Measurements from ENCODE around the gene RTN4RL2. TPM values are rescaled to one million over a fixed set of nuclear protein-coding genes. Genes with fewer than 3 reads are reported as not detected.

The RTN4RL2 gene
- total RNA-seq, 4 donors from 2014 or later: 0.48 TPM; not detected in 3

DNA sequence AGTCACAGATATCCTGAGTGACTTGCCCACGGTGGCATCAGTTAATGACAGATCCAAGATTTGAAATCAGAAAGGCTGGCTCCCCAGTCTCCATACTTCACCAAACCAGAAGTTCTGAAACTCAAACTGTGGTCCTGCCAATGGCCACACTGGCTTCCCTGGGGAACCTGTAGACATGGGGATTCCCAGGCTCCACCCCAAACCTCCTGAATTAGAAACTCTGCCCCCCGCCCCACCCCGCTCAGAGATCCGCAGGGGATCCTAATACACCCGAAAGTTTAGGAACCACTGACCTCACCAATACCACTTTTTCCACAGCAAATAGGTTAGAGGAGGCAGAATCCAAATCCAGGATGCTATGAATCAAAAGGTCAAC, 15.3 kb downstream of the RTN4RL2 start:
- TF ChIP-seq, protein P1, sequence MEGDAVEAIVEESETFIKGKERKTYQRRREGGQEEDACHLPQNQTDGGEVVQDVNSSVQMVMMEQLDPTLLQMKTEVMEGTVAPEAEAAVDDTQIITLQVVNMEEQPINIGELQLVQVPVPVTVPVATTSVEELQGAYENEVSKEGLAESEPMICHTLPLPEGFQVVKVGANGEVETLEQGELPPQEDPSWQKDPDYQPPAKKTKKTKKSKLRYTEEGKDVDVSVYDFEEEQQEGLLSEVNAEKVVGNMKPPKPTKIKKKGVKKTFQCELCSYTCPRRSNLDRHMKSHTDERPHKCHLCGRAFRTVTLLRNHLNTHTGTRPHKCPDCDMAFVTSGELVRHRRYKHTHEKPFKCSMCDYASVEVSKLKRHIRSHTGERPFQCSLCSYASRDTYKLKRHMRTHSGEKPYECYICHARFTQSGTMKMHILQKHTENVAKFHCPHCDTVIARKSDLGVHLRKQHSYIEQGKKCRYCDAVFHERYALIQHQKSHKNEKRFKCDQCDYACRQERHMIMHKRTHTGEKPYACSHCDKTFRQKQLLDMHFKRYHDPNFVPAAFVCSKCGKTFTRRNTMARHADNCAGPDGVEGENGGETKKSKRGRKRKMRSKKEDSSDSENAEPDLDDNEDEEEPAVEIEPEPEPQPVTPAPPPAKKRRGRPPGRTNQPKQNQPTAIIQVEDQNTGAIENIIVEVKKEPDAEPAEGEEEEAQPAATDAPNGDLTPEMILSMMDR (IDR thresholded peaks at IDR 0.05): no peak
- TF ChIP-seq POLR2AphosphoS5 (IDR thresholded peaks at IDR 0.05) (no peak), POLR2A (IDR thresholded peaks at IDR 0.05) (no peak), EP300 (IDR thresholded peaks at IDR 0.05; ENCODE audit: low read depth) (no peak)
- peak overlapping the region in 1 of 4 donors; percentile 54 for H3K4me3 ChIP-seq
- in situ Hi-C loops (cut with MboI; ENCODE audit: low pct_ligation_motif_present in 1 of 4, low pct_unique_long_range_greater_than_20kb in 1 of 4, low sequenced_read_pairs in 3 of 4): loop anchor here in 2 of 4 donors (25.0 kb wide), 1 partner anchor 138 kb away; the partner anchor contains the start of genes P2RX3 (in 2 of the 2) and SSRP1 (in 2 of the 2)
- H3K4me1 ChIP-seq: peaks cover 11 to 27% (median 19%) of the 10 kb centered on the region in 4 donors
- H3K27me3 ChIP-seq: peaks cover 25% of the 10 kb centered on the region
- no peak overlapping the region for H3K27ac ChIP-seq
- no peaks in the 10 kb centered on the region for H3K36me3 ChIP-seq
- no peak for DNase-seq
- intact Hi-C loops (cut with DNase I; ENCODE audit: low total_unique reads): no loop called here
- no peaks in the 10 kb centered on the region for H3K9me3 ChIP-seq
- 57 to 70% methylated on average over 1 to 5 of the region's 5 CpGs for WGBS, 2 donors (ENCODE audit: low coverage in 1 of 2)

DNA sequence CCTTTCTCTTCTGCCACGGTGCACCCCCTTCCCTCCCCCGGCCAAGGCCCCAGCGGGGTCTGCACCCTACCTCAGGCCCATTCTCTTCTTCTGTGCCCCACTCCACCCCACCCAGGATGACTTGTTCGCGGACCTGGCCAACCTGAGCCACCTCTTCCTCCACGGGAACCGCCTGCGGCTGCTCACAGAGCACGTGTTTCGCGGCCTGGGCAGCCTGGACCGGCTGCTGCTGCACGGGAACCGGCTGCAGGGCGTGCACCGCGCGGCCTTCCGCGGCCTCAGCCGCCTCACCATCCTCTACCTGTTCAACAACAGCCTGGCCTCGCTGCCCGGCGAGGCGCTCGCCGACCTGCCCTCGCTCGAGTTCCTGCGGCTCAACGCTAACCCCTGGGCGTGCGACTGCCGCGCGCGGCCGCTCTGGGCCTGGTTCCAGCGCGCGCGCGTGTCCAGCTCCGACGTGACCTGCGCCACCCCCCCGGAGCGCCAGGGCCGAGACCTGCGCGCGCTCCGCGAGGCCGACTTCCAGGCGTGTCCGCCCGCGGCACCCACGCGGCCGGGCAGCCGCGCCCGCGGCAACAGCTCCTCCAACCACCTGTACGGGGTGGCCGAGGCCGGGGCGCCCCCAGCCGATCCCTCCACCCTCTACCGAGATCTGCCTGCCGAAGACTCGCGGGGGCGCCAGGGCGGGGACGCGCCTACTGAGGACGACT, 15.9 kb downstream of the RTN4RL2 start:
- WGBS, 2 donors (ENCODE audit: low coverage in 1 of 2): 4% methylated on average over 23 of the region's 80 CpGs; no CpG with 5 or more reads in 1 of the 2 donors
- in situ Hi-C loops (cut with MboI; ENCODE audit: low pct_ligation_motif_present in 1 of 4, low pct_unique_long_range_greater_than_20kb in 1 of 4, low sequenced_read_pairs in 3 of 4) (loop anchor here in 2 of 4 donors (25.0 kb wide), 1 partner anchor 139 kb away; the partner anchor contains the start of genes P2RX3 (in 2 of the 2) and SSRP1 (in 2 of the 2)), intact Hi-C loops (cut with DNase I; ENCODE audit: low total_unique reads) (no loop called here)
- Histone ChIP-seq H3K4me3 (peak overlapping the region; percentile 30 to 54 (median 38)), H3K9me3 (no peaks in the 10 kb centered on the region), H3K4me1 (peaks cover 11 to 27% (median 19%) of the 10 kb centered on the region in 4 donors), H3K36me3 (no peaks in the 10 kb centered on the region), H3K27me3 (peaks cover 25% of the 10 kb centered on the region), H3K27ac (peak overlapping the region in 1 of 4 donors; percentile 63)
- TF ChIP-seq POLR2A (IDR thresholded peaks at IDR 0.05) (no peak), EP300 (IDR thresholded peaks at IDR 0.05; ENCODE audit: low read depth) (no peak)
- peak; percentile 50 for DNase-seq

DNA sequence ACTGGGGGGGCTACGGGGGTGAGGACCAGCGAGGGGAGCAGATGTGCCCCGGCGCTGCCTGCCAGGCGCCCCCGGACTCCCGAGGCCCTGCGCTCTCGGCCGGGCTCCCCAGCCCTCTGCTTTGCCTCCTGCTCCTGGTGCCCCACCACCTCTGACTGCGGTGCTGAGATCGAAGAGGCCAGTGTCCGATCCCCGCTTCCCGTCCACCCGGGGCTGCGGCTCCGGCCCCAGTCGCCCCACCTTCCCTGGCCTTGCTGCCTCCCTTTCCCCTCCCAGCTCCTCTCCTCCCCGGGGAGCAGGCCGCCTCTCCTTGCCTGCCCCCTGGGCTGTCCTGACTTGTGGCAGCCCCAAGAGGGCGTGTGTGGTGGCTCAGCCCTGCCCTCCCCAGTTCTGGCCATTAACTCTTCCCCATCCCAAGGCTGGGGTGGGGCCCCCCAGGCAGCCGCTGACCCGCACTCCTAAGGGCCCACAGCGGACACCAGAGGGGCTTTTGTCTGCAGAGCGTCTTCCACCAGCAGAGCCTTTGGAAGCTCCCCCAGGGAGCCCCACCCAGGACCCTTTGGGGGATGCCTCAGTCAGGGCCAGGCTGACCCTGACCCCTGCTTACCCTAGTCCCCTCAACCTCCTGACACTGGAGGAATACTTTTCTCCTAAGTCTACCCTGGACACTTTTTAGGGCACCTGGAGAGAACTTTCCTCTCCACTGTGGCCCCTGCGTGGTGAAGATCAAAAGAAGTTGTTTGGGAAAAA, 16.6 kb downstream of the RTN4RL2 start:
- peaks cover 11 to 27% (median 19%) of the 10 kb centered on the region in 4 donors for H3K4me1 ChIP-seq
- WGBS, 2 donors (ENCODE audit: low coverage in 1 of 2): 15 to 67% methylated on average over 1 to 17 of the region's 27 CpGs
- TF ChIP-seq POLR2AphosphoS5 (IDR thresholded peaks at IDR 0.05): no peak
- TF ChIP-seq EP300 (IDR thresholded peaks at IDR 0.05; ENCODE audit: low read depth): no peak
- TF ChIP-seq POLR2A (IDR thresholded peaks at IDR 0.05): peak; percentile 30
- TF ChIP-seq, protein P1 (IDR thresholded peaks at IDR 0.05): peak; percentile 38 to 48 (median 41)
- peak; percentile 59 for DNase-seq
- H3K9me3 ChIP-seq: no peaks in the 10 kb centered on the region
- peaks cover 29% of the 10 kb centered on the region for H3K27me3 ChIP-seq
- no peaks in the 10 kb centered on the region for H3K36me3 ChIP-seq
- peak overlapping the region in 1 of 4 donors; percentile 63 for H3K27ac ChIP-seq
- in situ Hi-C loops (cut with MboI; ENCODE audit: low pct_ligation_motif_present in 1 of 4, low pct_unique_long_range_greater_than_20kb in 1 of 4, low sequenced_read_pairs in 3 of 4) (loop anchor here in 2 of 4 donors (25.0 kb wide), 1 partner anchor 140 kb away; the partner anchor contains the start of genes P2RX3 (in 2 of the 2) and SSRP1 (in 2 of the 2)), intact Hi-C loops (cut with DNase I; ENCODE audit: low total_unique reads) (no loop called here)
- peak overlapping the region; percentile 30 to 54 (median 38) for H3K4me3 ChIP-seq

DNA sequence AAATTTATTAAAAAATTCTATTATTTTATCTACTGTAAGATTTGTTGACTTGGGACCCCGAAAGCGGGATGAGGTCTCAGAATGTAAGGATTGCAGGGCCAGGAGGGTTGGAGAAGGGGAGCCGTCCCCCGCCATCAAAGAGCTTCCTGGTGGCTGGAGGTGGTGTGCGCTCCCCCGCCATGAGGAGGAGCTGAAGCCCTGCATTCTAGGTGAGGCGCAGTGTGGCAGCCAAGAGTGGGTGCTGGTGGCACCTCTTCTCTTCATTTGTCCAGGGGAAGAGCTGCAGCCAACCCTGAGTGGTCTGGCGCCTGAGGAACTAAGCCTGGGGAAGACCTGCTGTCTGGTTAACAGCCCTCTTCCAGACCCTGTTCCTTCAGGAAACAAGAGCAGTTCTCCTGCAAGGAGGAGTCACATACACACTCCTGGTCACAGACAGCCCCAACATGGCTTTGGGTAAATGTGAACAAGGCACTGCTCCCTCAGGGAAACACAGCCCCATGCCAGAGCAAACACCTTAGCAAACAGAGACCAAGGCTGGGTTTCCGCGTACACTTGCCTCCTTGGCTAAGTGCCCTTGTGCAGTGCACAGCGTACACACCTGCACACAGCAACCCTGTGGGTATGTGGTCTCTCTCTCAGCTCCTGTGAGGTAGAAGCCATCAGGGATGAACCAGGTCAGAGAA, 17.3 kb downstream of the RTN4RL2 start:
- Histone ChIP-seq H3K4me3 (no peak overlapping the region), H3K36me3 (no peaks in the 10 kb centered on the region), H3K27ac (peak overlapping the region in 1 of 4 donors; percentile 63), H3K4me1 (peaks cover 12 to 30% (median 23%) of the 10 kb centered on the region in 4 donors), H3K27me3 (peaks cover 36% of the 10 kb centered on the region), H3K9me3 (no peaks in the 10 kb centered on the region)
- 60 to 67% methylated on average over 2 to 11 of the region's 11 CpGs for WGBS, 2 donors (ENCODE audit: low coverage in 1 of 2)
- TF ChIP-seq, protein P1 (IDR thresholded peaks at IDR 0.05): no peak
- TF ChIP-seq EP300 (IDR thresholded peaks at IDR 0.05; ENCODE audit: low read depth): no peak
- TF ChIP-seq POLR2A (IDR thresholded peaks at IDR 0.05): no peak
- TF ChIP-seq POLR2AphosphoS5 (IDR thresholded peaks at IDR 0.05): no peak
- peak; percentile 32 for DNase-seq
- in situ Hi-C loops (cut with MboI; ENCODE audit: low pct_ligation_motif_present in 1 of 4, low pct_unique_long_range_greater_than_20kb in 1 of 4, low sequenced_read_pairs in 3 of 4): loop anchor here in 2 of 4 donors (25.0 kb wide), 1 partner anchor 140 kb away; the partner anchor contains the start of genes P2RX3 (in 2 of the 2) and SSRP1 (in 2 of the 2)
- intact Hi-C loops (cut with DNase I; ENCODE audit: low total_unique reads): no loop called here
